NCI-H345 (cell line): ENCODE data around the gene FANK1.
"Not testable (repeated sequence)": the region's sequence is repeated elsewhere in the genome, so short reads cannot be mapped to it uniquely, and the experiment has no call there.

Experiments
- DNase-seq: peaks from one replicate; lab custom pipeline; 2025; lab: John Stamatoyannopoulos, UW

FANK1 gene

DNA sequence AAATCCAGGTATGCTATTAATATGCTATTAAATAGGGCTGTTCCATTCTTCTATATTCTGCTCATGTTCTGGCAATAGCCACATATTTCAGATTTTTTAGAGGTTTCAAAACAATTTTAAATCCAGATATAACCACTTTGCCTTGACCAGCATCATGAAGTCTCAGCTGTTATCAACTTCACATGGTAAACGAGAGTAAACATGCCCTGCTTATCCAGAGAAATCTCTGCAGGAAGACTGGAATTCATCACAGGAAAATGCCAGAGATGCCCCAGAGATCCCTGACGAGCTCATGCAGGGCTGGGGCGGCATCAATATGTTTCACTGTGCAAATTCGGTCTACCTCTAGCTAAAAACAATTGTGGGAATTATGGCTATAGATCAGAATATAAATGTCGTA is 126.5 kb downstream of the FANK1 start:
- no peak for DNase-seq

DNA sequence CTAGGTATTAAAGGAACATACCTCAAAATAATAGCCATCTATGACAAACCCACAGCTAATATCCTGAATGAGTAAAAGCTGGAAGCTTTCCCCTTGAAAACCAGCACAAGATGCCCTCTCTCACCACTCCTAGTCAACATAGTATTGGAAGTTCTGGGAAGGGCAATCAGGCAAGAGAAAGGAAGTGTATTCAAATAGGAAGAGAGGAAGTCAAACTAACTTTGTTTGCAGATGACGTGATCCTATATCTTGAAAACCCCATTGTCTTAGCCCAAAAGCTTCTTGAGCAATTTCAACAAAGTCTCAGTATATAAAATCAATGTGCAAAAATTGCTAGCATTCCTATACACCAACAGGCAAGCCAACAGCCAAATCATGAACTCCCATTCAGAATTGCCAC is 131.3 kb downstream of the FANK1 start:
- DNase-seq, result no peak

DNA sequence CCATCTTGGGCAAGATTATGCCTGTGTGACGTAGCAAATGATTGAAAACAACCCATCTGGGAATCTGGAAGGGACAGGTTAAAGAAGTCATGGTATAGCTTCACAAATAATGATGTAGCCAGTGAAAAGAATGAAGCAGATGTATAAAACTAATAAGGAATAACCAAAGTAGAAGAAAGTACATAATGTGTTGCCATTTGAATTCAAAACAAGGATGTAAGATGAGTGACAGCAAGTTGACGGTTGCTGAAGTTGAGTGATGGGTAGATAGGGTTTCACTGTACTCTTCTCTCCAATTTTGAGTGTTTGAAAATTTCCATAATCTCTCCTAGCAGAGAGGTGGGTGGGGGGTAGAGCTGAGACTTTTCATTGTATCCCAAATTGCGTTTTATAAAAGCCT is 133.6 kb downstream of the FANK1 start:
- DNase-seq, result no peak

DNA sequence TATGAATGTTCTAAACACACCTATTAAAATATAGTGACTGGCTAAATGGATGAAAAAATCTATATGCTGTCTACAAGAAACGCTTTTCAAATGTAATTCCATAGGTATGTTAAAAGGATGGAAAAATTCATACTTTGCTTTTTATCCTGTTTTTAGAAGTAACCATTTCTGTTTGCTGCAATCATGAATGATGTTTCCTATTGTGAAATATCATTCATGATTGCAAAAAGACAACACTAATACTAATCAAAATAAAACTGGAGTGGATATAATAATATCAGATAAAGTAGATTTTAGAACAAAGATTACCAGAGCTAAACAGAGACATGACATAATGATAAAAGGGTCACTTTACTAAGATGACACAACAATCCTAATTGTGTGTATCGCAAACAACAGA is 138.2 kb downstream of the FANK1 start:
- DNase-seq, result no peak

DNA sequence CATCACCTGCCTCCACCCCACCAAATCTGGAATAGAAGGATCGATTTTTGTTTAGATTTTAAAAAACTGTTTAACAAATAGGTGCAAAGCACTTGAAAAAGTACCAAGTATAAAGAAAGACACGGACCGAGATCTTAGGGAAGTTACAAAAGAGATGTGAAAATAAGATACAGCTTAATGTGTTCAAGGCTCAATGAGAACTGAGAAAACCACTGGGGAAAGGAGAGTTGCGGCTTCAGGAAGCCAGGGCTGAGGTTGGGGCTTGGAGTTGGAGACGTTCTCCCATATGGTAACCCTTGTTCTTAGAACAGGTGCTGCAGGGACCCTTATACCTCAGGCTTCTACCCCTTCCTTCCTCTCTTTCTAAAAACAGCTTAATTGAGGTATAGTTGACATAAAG is 140.2 kb downstream of the FANK1 start:
- DNase-seq, result no peak

DNA sequence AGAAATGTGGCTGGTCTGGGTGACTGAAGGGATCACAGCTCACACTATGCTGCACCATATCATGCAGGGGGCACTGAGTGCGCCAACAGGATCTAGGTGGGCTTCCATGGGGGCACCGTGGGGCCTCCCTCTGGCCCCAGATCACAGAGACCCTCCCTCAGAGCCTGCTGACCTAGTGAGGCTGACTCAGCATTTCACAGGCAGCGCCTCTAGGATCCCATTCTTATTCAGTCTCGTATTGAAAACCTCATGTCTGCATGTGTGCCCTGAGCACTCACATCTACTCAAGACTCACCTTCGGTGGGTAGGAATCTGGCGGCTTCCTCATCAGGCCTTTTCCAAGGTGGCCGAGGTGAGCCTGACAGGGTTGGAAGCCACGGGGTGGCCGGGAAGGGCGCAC is 141.6 kb downstream of the FANK1 start:
- DNase-seq, result no peak

DNA sequence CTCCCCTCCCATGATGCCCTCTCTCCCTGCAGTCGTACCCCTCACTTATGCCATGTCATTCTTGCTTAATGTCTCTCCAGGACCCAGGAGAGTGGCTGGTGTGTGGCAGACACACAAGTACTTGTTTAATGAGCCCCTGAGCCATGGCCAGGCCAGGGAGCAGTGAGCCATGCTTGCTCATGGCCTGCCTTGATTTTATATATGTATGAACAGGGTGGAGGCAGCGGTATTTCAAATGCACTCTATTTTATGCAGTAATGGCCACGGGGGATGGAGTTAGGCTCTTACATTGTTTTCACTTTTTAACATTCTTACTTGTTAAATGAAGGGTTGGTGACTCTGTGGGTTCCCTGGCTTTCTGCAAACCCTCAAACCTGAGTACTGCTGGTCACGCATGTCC is 144.8 kb downstream of the FANK1 start:
- no peak for DNase-seq

DNA sequence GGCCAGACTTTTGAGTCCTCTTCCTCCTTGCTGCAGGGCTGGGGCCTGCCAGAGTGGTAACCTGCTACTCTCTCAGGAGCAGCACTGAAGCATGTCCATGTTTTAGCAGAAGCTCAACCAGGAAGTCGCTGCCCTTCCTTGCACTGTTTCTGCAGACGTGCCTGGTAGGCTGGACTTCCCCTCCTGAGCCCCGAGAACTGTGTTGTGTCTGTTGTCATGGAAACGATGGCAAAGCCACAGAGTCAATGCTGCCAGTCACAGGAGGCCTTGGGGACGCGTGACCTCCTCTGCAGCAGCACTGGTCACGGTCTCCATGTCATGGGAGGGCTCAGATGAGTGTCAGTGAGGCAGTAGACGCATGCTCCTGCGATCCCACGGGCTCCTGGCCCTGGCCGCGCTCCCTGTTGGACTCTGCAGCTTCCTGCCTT is 145.5 kb downstream of the FANK1 start:
- DNase-seq, result no peak

DNA sequence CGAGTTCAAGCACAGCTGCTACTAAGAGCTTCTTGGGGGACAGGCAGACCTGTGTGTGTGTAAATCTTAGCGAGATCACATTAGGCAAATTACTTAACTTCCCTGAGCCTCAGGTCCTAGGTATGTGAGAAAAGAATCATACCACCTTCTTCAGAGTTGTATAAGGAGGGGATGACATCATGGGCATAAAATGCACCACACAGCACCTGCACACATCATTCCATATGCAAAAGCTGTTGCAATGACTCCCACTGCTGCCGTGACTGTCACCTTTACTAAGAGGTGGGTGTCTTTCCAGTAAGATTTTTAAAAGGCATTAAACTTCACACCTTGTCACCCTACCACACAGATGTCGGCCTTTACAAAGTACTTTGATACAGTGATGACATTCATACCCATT is 146.0 kb downstream of the FANK1 start:
- no peak for DNase-seq

DNA sequence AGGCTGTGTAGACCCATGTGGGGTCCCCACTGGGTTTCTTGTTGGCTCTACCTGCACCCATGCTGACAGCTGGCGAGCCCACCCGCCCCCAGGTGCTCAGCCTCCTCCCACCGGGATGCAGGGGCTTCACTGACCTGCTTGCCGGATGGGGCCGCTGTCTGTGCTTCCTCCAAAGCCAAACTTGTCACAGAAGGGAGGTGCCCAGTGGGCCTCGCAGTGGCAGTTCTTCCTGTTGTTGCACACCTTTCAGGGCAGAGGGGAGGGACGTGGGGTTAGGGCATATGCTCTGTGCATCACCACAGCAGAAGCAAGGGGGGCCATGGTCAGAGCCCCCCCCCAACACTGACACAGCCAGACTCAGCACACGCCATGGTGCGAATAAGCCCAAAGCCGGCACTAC is 146.5 kb downstream of the FANK1 start:
- DNase-seq, result no peak

DNA sequence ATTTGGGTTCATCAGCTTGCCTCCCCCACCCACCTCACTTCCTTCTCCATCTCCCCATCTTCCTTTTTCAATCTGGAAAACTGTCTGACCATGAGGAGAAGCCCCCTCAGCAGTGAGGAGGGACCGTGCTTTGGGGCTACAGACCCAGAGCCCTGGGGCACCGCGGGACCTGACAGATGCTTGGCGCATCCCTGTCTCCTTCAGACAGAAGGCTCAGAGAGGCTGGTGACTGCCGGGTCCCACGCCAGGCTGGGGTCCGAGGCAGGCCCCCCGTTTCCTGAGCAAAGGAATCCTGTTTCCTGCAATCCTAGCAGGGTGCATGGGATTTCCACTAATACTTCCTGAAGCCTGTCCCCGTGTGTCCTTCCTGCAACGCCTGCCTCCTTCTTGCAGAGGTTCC is 147.0 kb downstream of the FANK1 start:
- no peak for DNase-seq

DNA sequence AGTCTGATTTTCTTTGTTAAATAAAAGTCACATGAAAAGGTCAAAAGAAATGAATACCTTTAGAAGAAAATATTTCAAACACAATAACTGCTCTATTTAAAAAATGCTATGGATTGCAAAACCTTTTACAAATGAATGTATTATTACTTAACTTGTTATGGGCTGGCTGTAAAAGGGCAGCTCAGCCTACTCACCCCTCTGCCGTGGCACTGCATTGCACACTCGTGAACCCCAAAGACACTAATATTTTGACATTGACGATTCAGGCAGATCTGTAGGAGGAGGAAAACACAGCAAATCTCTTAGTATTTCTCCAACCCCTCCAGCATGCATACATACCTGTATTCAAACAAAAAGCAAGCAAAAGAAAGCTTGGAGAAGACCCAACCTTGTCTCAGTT is 149.5 kb downstream of the FANK1 start:
- no peak for DNase-seq

DNA sequence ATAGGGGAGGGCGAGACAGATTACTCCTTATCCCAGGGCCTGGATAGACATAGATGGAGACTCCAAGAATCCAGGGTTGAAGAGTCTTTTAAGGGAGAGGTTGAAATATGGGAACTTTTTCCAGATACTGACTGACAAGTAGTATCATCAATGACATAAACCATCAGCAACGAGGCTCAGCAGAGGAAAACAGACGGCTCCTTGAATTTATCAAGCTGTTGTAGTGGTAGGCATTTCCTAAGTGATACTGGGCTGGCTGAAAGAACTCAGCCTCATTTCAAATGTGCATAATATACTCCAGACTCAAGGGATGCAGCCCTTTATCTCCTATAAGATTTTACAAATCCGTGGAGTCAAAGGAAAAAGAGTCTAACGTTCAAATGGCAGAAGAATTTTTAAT is 150.5 kb downstream of the FANK1 start:
- no peak for DNase-seq

DNA sequence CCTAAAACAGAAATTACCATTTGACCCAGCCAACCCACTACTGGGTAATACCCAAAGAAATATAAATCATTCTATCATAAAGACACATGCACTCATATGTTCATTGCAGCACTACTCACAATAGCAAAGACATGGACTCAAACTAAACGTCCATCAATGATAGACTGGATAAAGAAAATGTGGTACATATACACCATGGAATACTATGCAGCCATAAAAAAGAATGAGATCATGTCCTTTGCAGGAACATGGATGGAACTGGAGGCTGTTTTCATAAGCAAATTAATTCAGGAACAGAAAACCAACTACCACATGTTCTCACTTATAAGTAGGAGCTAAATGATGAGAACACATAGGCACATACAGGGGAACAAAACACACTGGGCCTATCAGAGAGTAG is 151.4 kb downstream of the FANK1 start:
- DNase-seq, result not testable (repeated sequence)

DNA sequence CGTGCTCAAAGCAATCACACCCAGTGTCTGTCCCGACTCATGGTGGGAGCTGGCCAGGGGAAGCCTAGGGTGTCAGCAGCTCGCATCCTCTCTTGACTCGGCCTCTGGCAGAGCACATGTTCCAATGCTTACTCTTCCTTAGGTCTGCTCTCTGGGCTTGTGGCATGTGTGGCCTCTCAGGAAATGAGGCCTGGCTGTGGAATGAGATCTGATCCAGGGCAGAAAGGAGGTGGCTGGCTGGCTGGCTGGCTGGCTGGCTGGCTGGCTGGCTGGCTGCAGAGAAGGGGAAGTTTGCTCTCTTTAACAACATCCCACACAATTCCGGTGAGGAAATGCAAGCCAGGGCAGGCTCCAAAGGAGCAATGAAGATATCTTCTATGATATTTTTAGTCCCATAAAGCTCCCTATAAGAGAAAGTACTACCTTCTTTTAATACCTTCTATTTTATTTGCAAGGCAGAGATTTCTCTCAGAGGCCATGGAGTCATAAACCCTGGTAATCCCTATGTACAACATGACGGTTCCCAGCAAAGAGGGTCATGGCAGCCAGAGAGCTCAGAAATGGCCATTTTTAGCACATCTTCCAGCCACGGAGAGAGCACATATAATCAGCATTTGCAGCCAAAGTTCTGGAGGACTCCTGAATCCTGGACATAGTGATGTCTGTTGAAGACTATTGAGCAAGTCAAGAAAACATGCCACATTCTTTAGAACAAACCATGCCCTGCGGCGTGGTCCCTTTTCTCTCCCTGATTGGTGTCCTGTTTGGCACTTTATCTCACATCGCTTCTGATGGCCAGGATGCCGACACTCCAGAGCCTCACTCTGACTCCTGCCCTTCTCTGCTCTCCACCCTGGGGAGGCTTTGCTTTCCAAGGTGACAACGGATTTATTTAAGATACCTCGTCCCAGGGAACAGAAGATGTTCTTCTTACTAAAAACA is 153.7 kb downstream of the FANK1 start:
- no peak for DNase-seq

DNA sequence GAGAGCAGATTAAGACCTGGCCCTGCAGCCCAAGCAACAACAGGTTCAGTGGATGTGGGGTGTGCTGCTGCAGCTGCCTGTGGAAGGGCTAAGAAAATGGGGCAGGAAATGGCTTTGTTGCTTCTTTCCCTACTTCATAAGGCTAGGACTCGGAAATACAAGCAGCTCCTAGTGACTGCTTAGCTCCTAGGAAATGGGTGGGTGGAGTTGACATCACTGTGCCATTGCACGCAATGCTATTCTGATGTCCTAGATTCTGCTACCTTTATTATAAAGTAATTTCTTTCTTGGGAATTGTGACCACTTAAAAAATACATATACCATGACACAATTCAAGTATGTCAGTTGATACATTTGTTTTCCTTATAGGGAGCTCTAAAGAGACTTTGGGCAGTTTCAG is 155.8 kb downstream of the FANK1 start:
- DNase-seq, result no peak

DNA sequence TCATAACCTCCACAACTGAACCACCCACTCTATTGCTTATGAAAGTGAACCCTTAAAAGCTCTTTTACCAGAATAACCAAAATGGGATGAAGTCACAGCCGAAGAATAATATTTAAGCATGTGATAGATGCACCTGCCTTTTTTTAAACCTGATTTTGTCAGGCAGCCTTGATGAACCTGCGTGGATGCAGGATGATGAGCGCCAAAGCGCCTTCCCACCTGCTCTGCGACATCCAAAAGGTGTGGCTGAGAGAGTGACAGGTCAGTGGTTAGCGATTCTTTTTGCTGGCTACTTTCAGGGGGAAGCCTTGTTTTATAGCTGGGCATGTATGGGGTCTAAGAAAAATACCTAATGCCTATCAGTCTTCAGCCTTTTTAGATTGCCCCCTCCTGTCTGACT is 157.8 kb downstream of the FANK1 start:
- no peak for DNase-seq

DNA sequence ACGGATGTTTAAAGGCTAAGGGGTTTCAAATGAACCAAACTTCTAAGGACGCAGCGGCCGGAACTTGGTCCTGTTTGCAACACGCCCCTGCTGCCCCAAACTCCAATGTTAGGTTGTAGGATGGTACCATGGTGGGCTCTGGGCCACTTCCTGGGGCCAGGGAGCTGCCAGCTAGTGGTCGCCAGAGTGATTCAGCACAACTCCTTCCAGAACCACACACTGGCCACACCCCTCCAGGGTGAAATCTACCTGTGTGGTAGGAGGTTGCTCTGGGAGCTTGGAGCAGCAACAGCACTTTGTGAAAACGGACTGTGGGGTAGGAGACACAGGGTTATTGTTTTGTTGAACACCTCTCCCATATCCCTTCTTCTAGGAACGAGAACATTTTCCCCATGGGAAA is 161.1 kb downstream of the FANK1 start:
- no peak for DNase-seq

DNA sequence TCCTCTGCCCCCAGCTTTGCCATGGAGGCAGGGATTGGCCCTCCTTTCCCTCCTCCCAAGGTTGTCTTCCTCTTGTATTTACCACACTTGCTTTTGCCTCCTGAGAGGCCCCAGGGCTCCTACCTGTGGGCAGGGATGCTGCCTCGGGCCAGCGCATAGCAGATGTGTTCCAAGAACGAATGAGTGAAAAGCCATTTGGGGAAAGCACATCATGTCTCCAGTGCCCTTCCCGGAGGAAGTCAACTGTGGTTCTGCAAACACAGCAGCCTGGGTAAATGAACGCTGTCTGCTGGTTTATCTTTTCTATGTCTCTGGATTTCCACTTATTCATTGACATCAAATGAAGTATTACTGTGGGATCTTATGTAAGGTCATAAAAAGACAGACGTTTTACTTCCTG is 161.7 kb downstream of the FANK1 start:
- no peak for DNase-seq

DNA sequence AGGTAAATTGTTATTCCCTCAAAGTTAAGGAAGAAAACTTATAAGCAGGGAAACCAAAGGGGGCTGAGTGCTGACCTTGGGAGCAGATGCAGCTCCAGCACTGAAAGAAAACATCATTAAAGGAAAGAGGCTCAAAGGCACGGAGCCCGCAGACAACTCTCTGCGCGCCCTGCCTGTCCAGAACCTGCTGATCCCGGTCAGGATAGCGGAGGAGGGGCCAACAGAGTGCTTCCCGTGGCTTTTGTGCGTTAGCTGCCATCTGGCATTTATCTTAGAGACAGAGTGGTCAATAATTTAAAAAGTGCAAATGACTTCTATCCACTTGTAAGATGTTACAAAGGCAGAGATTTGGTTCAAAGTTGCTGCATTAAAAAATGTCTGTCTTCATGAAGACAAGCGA is 162.1 kb downstream of the FANK1 start:
- DNase-seq, result no peak
